ENCODE data around the gene UBQLN3. TPM values are rescaled to one million over a fixed set of nuclear protein-coding genes. Genes with fewer than 3 reads are reported as not detected.

Gene UBQLN3
- total and polyA plus RNA-seq, 5 experiments from 2014 or later, result 0.41 TPM; not detected in 4

GRCh38 chr11:5527716-5528115, 18.0 kb upstream of the UBQLN3 start:
- DNase-seq (no peak), ATAC-seq (no peak)
- Mint-ChIP-seq H3K27me3 (peaks cover 0 to 17% (median 0%) of the 10 kb centered on the region in 5 donors), H3K4me3 (no peak overlapping the region), H3K4me1 (no peaks in the 10 kb centered on the region), H3K36me3 (no peaks in the 10 kb centered on the region), H3K9me3 (no peaks in the 10 kb centered on the region), H3K27ac (no peak overlapping the region)
- POLR2A ChIA-PET, result no interaction called here

- H3K4me1 Mint-ChIP-seq, result no peaks in the 10 kb centered on the region
- no peak overlapping the region for H3K27ac Mint-ChIP-seq
- no peaks in the 10 kb centered on the region for H3K9me3 Mint-ChIP-seq
- no peak overlapping the region for H3K4me3 Mint-ChIP-seq
- peaks cover 0 to 13% (median 0%) of the 10 kb centered on the region in 5 donors for H3K27me3 Mint-ChIP-seq
- DNase-seq, result no peak
- no peak for ATAC-seq
- POLR2A ChIA-PET, result no interaction called here
- no peaks in the 10 kb centered on the region for H3K36me3 Mint-ChIP-seq
These were observed 15.0 kb upstream of the UBQLN3 start for GRCh38 chr11:5524756-5525155.

DNA sequence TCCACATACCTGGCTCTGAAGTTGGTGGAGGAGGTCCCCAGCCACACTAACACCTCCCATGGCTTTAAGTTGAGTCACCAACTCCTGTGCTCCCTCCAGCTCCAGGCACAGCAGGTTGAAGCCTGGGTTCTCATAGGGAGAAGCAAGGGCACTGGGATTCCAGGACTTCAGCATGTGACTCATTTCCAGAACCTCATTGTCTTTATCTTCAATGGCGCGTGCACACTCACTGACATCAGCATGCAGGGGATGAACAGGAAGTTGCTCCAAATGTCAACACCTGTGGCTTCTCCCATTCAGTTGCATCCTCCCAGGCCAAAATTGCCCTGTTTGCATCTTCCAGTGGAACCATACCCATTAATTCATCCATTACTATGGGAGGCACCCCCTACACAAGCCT, 12.6 kb upstream of the UBQLN3 start:
- POLR2A ChIA-PET, result no interaction called here
- no peaks in the 10 kb centered on the region for H3K36me3 Mint-ChIP-seq
- H3K4me1 Mint-ChIP-seq, result no peaks in the 10 kb centered on the region
- ATAC-seq (no peak), DNase-seq (no peak)
- no peaks in the 10 kb centered on the region for H3K9me3 Mint-ChIP-seq
- H3K4me3 Mint-ChIP-seq, result no peak overlapping the region
- peaks cover 0 to 11% (median 0%) of the 10 kb centered on the region in 5 donors for H3K27me3 Mint-ChIP-seq
- H3K27ac Mint-ChIP-seq, result no peak overlapping the region

GRCh38 chr11:5521540-5521939, 11.8 kb upstream of the UBQLN3 start:
- H3K4me1 Mint-ChIP-seq, result no peaks in the 10 kb centered on the region
- peaks cover 0 to 3% (median 0%) of the 10 kb centered on the region in 5 donors for H3K27me3 Mint-ChIP-seq
- H3K27ac Mint-ChIP-seq, result no peak overlapping the region
- no peaks in the 10 kb centered on the region for H3K36me3 Mint-ChIP-seq
- DNase-seq (no peak), ATAC-seq (no peak)
- no peaks in the 10 kb centered on the region for H3K9me3 Mint-ChIP-seq
- POLR2A ChIA-PET, result no interaction called here
- H3K4me3 Mint-ChIP-seq, result no peak overlapping the region

DNA sequence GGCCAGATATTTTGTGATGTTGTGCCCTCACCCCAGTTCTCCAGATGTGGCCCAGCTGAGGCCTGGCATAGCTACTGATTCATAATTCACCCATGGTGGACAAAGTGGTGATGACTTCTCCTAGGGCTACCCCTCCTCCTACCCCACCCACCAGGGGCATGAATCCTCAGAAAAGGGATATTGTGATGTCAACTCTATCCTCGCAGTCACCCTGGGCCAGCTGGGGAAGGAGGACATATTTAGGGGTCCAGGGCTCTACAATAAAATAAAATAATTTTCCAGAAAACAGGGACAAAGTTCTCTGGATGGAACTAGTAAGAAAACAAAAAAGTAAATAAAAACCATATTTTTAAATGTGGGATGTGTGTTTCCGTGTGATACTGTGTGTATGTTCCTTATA, 6.8 kb upstream of the UBQLN3 start, which contains the start of gene UBQLNL:
Gene UBQLNL, minus strand, starts transcription at position 101 of the 400 bp plus-strand sequence. CDS start 258 bp downstream, outside the sequence.
- Mint-ChIP-seq H3K36me3 (no peaks in the 10 kb centered on the region), H3K4me1 (no peaks in the 10 kb centered on the region), H3K9me3 (no peaks in the 10 kb centered on the region), H3K27me3 (peaks cover 0 to 3% (median 0%) of the 10 kb centered on the region in 5 donors), H3K27ac (no peak within 1 kb of the TSS), H3K4me3 (no peak within 1 kb of the TSS)
- ATAC-seq, result no peak
- no peak for DNase-seq
- POLR2A ChIA-PET, result no interaction called here

- H3K4me1 Mint-ChIP-seq, result no peaks in the 10 kb centered on the region
- H3K9me3 Mint-ChIP-seq, result no peaks in the 10 kb centered on the region
- DNase-seq, result no peak
- no peak overlapping the region for H3K27ac Mint-ChIP-seq
- no peaks in the 10 kb centered on the region for H3K36me3 Mint-ChIP-seq
- ATAC-seq, result no peak
- no peak overlapping the region for H3K4me3 Mint-ChIP-seq
- H3K27me3 Mint-ChIP-seq, result peaks cover 0 to 3% (median 0%) of the 10 kb centered on the region in 5 donors
- POLR2A ChIA-PET, result no interaction called here
These were observed 5.1 kb upstream of the UBQLN3 start for GRCh38 chr11:5514841-5515240.

- POLR2A ChIA-PET, result no interaction called here
- no peaks in the 10 kb centered on the region for H3K36me3 Mint-ChIP-seq
- DNase-seq (no peak), ATAC-seq (no peak)
- H3K4me3 Mint-ChIP-seq, result no peak overlapping the region
- H3K9me3 Mint-ChIP-seq, result no peaks in the 10 kb centered on the region
- peaks cover 0 to 6% (median 4%) of the 10 kb centered on the region in 5 donors for H3K27me3 Mint-ChIP-seq
- H3K4me1 Mint-ChIP-seq, result no peaks in the 10 kb centered on the region
- H3K27ac Mint-ChIP-seq, result no peak overlapping the region
These were observed 1.2 kb downstream of the UBQLN3 start for GRCh38 chr11:5508605-5509004.

DNA sequence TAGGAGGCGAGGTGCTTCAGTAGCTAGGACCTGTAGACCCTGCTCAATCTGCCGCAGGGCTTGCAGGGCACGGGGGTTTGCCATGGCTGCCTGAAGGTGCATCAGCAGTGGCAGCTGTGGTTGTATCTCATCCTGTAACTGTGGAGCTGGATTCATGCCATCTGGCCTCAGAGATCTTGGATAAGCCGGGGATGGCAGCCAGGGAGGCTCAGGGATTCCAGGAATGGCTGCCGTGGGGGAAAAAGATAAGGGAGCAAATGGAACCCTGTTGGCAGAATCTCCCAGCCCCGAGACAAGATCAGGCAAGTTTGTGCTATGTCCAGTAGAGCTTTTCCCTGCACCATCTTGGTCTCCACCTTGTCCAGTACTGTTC, 1.8 kb downstream of the UBQLN3 start:
- no peaks in the 10 kb centered on the region for H3K4me1 Mint-ChIP-seq
- H3K36me3 Mint-ChIP-seq, result no peaks in the 10 kb centered on the region
- no peaks in the 10 kb centered on the region for H3K9me3 Mint-ChIP-seq
- DNase-seq (no peak), ATAC-seq (no peak)
- H3K27ac Mint-ChIP-seq, result no peak overlapping the region
- H3K27me3 Mint-ChIP-seq, result peaks cover 0 to 6% (median 4%) of the 10 kb centered on the region in 5 donors
- H3K4me3 Mint-ChIP-seq, result no peak overlapping the region
- POLR2A ChIA-PET, result no interaction called here

GRCh38 chr11:5507177-5507932, 2.4 kb downstream of the UBQLN3 start:
- DNase-seq (no peak), ATAC-seq (no peak)
- H3K4me1 Mint-ChIP-seq, result no peaks in the 10 kb centered on the region
- POLR2A ChIA-PET, result no interaction called here
- no peaks in the 10 kb centered on the region for H3K9me3 Mint-ChIP-seq
- peaks cover 0 to 9% (median 4%) of the 10 kb centered on the region in 5 donors for H3K27me3 Mint-ChIP-seq
- H3K36me3 Mint-ChIP-seq, result no peaks in the 10 kb centered on the region
- H3K4me3 Mint-ChIP-seq, result no peak overlapping the region
- H3K27ac Mint-ChIP-seq, result no peak overlapping the region

GRCh38 chr11:5505363-5506048, 4.3 kb downstream of the UBQLN3 start:
- no peak for DNase-seq
- Mint-ChIP-seq H3K27me3 (peaks cover 0 to 12% (median 9%) of the 10 kb centered on the region in 5 donors), H3K36me3 (no peaks in the 10 kb centered on the region), H3K27ac (no peak overlapping the region), H3K4me1 (peaks cover 0 to 2% (median 0%) of the 10 kb centered on the region in 4 donors), H3K4me3 (no peak overlapping the region), H3K9me3 (no peaks in the 10 kb centered on the region)
- POLR2A ChIA-PET, result no interaction called here
- no peak for ATAC-seq

DNA sequence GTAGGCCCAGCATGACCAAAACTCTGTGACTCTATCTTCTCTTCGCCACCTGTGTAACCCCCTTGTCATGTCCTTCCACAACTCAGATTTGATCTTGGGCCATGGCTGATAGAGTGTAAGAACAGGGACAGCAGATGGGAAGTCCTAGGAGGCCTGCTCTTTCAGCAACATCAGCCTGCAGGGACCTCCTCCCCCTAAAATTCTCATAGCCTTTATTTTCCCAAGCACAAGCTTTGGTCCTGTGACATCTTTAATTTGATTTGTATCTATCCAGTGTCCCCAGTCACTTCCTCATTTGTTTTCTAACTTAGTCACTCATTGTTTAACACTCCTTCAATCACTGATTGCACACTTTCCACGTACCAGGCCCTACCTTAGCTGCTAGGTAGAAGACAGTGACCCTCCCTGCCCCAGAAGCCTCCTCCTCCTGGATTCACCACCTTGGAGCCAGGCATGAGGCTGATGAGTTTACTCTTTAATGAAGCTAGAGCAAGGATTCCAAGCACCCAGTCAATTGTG, 5.3 kb downstream of the UBQLN3 start:
- Mint-ChIP-seq H3K9me3 (no peaks in the 10 kb centered on the region), H3K4me3 (no peak overlapping the region), H3K36me3 (no peaks in the 10 kb centered on the region), H3K4me1 (peaks cover 0 to 2% (median 0%) of the 10 kb centered on the region in 4 donors), H3K27ac (no peak overlapping the region), H3K27me3 (peaks cover 0 to 12% (median 9%) of the 10 kb centered on the region in 5 donors)
- DNase-seq (no peak), ATAC-seq (no peak)
- POLR2A ChIA-PET, result no interaction called here

GRCh38 chr11:5500393-5500801, 9.4 kb downstream of the UBQLN3 start:
- Mint-ChIP-seq H3K36me3 (no peaks in the 10 kb centered on the region), H3K27ac (no peak overlapping the region), H3K4me3 (no peak overlapping the region), H3K9me3 (no peaks in the 10 kb centered on the region), H3K4me1 (peaks cover 0 to 2% (median 0%) of the 10 kb centered on the region in 4 donors), H3K27me3 (peaks cover 0 to 7% (median 3%) of the 10 kb centered on the region in 5 donors)
- POLR2A ChIA-PET, result no interaction called here
- DNase-seq (no peak), ATAC-seq (no peak)

- Mint-ChIP-seq H3K36me3 (no peaks in the 10 kb centered on the region), H3K27ac (no peak overlapping the region), H3K4me1 (peaks cover 0 to 2% (median 0%) of the 10 kb centered on the region in 4 donors), H3K27me3 (peaks cover 0 to 7% (median 3%) of the 10 kb centered on the region in 5 donors), H3K9me3 (no peaks in the 10 kb centered on the region), H3K4me3 (no peak overlapping the region)
- POLR2A ChIA-PET, result no interaction called here
- ATAC-seq, result no peak
- no peak for DNase-seq
These were observed 10.1 kb downstream of the UBQLN3 start for GRCh38 chr11:5499671-5500070.
